GM23248 (cell line): Measurements from ENCODE around the gene ARHGEF7. TPM values are rescaled to one million over a fixed set of nuclear protein-coding genes. Genes with fewer than 3 reads are reported as not detected.

ENCODE experiments used
- DNase-seq: peaks from one replicate; pipeline ENCODE4 v3.0.0-alpha.2; 2015
- H2AFZ ChIP-seq: fragments of 200-600 bp; sonication (generic); 2 replicates; pipeline ENCODE4 v1.6.1; 2016; ENCODE audit warnings: antibody characterized with exemption
- H3F3A ChIP-seq: fragments of 200-600 bp; sonication (generic); 2 replicates; pipeline ENCODE4 v1.6.1; 2016; ENCODE audit warnings: mild to moderate bottlenecking, antibody characterized with exemption, mixed run types; ENCODE audit not compliant: insufficient read depth
- H3K27ac ChIP-seq: fragments of 200-600 bp; sonication (generic); 2 replicates; pipeline ENCODE4 v1.5.1; 2016; ENCODE audit warnings: mild to moderate bottlenecking
- H3K27me3 ChIP-seq: fragments of 200-600 bp; sonication (generic); replicated peaks from 2 replicates; pipeline ENCODE4 v1.6.1; 2016; ENCODE audit warnings: mild to moderate bottlenecking; ENCODE audit not compliant: insufficient read depth
- H3K36me3 ChIP-seq: fragments of 200-600 bp; sonication (generic); 2 replicates; pipeline ENCODE4 v1.6.1; 2016; ENCODE audit warnings: low read depth, mild to moderate bottlenecking
- H3K4me1 ChIP-seq: fragments of 200-600 bp; sonication (generic); 2 replicates; pipeline ENCODE4 v1.6.1; 2016; ENCODE audit warnings: mild to moderate bottlenecking; ENCODE audit not compliant: insufficient read depth
- H3K4me2 ChIP-seq: fragments of 200-600 bp; sonication (generic); one replicate; pipeline ENCODE4 v1.6.1; 2016; ENCODE audit warnings: mild to moderate bottlenecking; ENCODE audit not compliant: unreplicated experiment
- H3K4me3 ChIP-seq: fragments of 200-600 bp; sonication (generic); 2 replicates; pipeline ENCODE4 v1.5.1; 2016; ENCODE audit warnings: mild to moderate bottlenecking
- H3K79me2 ChIP-seq: fragments of 200-600 bp; sonication (generic); 2 replicates; pipeline ENCODE4 v1.6.1; 2016; ENCODE audit warnings: mild to moderate bottlenecking; ENCODE audit not compliant: insufficient read depth
- H3K9ac ChIP-seq: fragments of 200-600 bp; sonication (generic); 2 replicates; pipeline ENCODE4 v1.6.1; 2016; ENCODE audit warnings: mild to moderate bottlenecking
- H3K9me2 ChIP-seq: fragments of 200-600 bp; sonication (generic); 2 replicates; pipeline ENCODE4 v1.6.1; 2016; ENCODE audit warnings: mixed run types, mild to moderate bottlenecking, moderate library complexity; ENCODE audit not compliant: insufficient read depth
- H3K9me3 ChIP-seq: fragments of 200-600 bp; sonication (generic); one replicate; pipeline ENCODE4 v1.6.1; 2017; ENCODE audit warnings: low read depth
- H4K20me1 ChIP-seq: fragments of 200-600 bp; sonication (generic); 2 replicates; pipeline ENCODE4 v1.6.0; 2016; ENCODE audit not compliant: insufficient read depth
- EZH2 ChIP-seq: fragments of 200-600 bp; sonication (generic); IDR thresholded peaks from 2 replicates; pipeline ENCODE4 v1.6.1; 2018; ENCODE audit warnings: antibody characterized with exemption, mild to moderate bottlenecking; ENCODE audit not compliant: insufficient read depth, poor library complexity, severe bottlenecking
- EZH2phosphoT487 ChIP-seq: fragments of 200-600 bp; sonication (generic); IDR thresholded peaks from 2 replicates; pipeline ENCODE4 v1.6.1; 2018; ENCODE audit warnings: antibody characterized with exemption, moderate library complexity, mild to moderate bottlenecking, low read depth; ENCODE audit not compliant: insufficient read depth
- WGBS, 2 experiments: methylation state at CpG; one replicate each; pipeline ENCODE4 v1.1.6; 2015 to 2017; ENCODE audit warnings: low lambda C conversion rate in 2 of 2, low coverage in 1 of 2; ENCODE audit errors: missing lambda C conversion rate in 2 of 2; 5-methylcytosine and 5-hydroxymethylcytosine counted together
- in situ Hi-C: fragments of 300-500 bp; cut with MboI; formaldehyde crosslinking; loops from 2 replicates; pipeline ENCODE4 v1.15.0; 2020
- polyA plus RNA-seq: library from polyadenylated mRNA; unstranded; fragments of >200 nt; fragmentation: Nextera tagmentation; extraction: Ambion mirVana; gene quantifications from 2 replicates; pipeline ENCODE4 v1.2.1, GENCODE V29; 2016
- total RNA-seq: library from RNA; depleted of rRNA; stranded (reverse); fragments of >200 nt; shearing (Covaris generic); gene quantifications from 2 replicates; pipeline ENCODE4 v1.2.3, GENCODE V29; 2014

The ARHGEF7 gene
- total and polyA plus RNA-seq, 2 experiments from 2014 or later, result 19.0 to 23.0 TPM

DNA sequence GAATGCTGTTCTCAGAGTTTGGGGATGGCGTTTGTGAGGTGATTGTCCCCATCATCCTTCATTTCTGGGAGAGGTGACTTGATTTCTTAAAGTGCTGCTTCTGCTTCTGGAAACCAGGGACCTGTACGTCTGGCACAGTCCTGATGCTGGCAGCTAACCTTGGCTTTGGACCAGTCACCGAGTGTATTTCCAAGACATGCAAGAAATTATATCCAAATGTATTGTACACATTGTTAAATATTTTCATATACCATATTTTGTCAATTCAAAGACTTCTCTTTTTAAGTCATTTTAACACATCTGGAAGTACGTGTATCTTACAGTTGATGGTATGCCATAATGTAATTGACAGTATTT, 97.4 kb downstream of the ARHGEF7 start:
- Histone ChIP-seq H3K4me2 (no peak overlapping the region), H3K27ac (no peak overlapping the region), H3F3A (peaks cover 20% of the 10 kb centered on the region), H3K4me3 (no peak overlapping the region), H3K36me3 (no peaks in the 10 kb centered on the region), H3K9ac (no peak overlapping the region), H3K9me2 (no peaks in the 10 kb centered on the region), H3K9me3 (no peaks in the 10 kb centered on the region), H2AFZ (no peak overlapping the region), H3K27me3 (no peaks in the 10 kb centered on the region), H3K79me2 (peaks cover 99% of the 10 kb centered on the region), H4K20me1 (no peaks in the 10 kb centered on the region), H3K4me1 (peaks cover 32% of the 10 kb centered on the region)
- in situ Hi-C loops, result loop anchor here (25.0 kb wide), 1 partner anchor 275 kb away; no protein-coding TSS in a partner anchor
- 47 to 52% methylated on average over 4 of the region's 4 CpGs for WGBS, 2 experiments
- TF ChIP-seq EZH2phosphoT487 (no peak), EZH2 (no peak)
- no peak for DNase-seq

GRCh38 chr13:111213964-111214726, 99.0 kb downstream of the ARHGEF7 start:
- peaks cover 20% of the 10 kb centered on the region for H3F3A ChIP-seq
- H4K20me1 ChIP-seq, result no peaks in the 10 kb centered on the region
- H3K9me3 ChIP-seq, result no peaks in the 10 kb centered on the region
- peaks cover 46% of the 10 kb centered on the region for H3K4me1 ChIP-seq
- no peak overlapping the region for H3K4me3 ChIP-seq
- no peaks in the 10 kb centered on the region for H3K36me3 ChIP-seq
- no peaks in the 10 kb centered on the region for H3K9me2 ChIP-seq
- peaks cover 99% of the 10 kb centered on the region for H3K79me2 ChIP-seq
- DNase-seq, result no peak
- in situ Hi-C loops, result loop anchor here (25.0 kb wide), 1 partner anchor 277 kb away; no protein-coding TSS in a partner anchor
- no peak overlapping the region for H3K27ac ChIP-seq
- H3K4me2 ChIP-seq, result no peak overlapping the region
- TF ChIP-seq EZH2 (no peak), EZH2phosphoT487 (no peak)
- WGBS, 2 experiments, result 83 to 85% methylated on average over 22 of the region's 22 CpGs
- no peak overlapping the region for H2AFZ ChIP-seq
- no peak overlapping the region for H3K9ac ChIP-seq
- H3K27me3 ChIP-seq, result no peaks in the 10 kb centered on the region

DNA sequence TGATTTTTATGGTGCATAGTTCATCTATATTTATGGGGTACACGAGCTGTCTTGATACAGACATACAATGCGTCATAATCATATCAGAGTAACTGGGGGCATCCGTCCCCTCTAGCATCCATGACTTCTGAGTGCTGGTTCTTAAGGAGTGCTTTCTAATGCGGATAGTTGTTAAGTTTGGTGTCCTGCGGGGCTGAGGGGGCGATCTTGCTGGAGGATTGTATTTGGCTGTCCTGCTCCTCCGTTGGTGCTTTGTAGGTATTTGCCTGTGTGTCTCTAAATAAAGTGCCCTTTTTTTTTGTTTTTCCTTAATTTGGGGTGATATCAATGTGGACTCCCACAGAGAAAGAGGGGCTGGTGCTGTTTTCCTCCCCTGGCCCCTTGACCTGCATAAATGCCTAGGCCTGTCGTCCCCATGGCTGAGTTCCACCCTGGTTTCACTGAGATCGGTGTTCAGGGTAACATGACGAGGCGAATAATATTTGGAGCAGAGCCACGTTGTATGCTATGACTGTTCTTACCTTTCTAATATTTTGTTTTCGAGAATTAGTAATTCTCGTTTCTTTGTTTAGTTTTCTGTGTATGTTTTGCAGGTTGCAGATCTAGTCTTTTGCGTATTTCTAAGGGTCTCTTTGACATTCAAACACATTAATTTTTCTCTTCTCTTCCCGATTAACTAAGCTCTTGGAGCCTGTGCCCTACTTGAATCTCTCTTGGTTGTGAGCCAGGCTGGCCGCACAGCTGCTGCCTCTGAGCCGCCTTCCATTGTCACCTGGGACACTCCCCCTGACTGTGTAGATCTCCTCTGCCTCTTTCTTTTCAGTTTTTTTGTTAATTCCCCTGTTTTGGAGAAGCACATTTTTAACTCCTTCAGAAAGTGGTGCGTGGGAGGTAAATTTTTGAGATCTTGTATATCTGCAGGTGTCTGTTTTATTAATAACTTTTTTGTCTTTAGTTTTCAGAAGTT, 100.3 kb downstream of the ARHGEF7 start:
- Histone ChIP-seq H3K27ac (no peak overlapping the region), H2AFZ (no peak overlapping the region), H3K9me2 (no peaks in the 10 kb centered on the region), H3K9me3 (no peaks in the 10 kb centered on the region), H3K4me3 (no peak overlapping the region), H3K79me2 (peaks cover 94% of the 10 kb centered on the region), H3K9ac (no peak overlapping the region), H3K27me3 (no peaks in the 10 kb centered on the region), H4K20me1 (no peaks in the 10 kb centered on the region), H3F3A (peaks cover 22% of the 10 kb centered on the region), H3K36me3 (no peaks in the 10 kb centered on the region), H3K4me2 (no peak overlapping the region), H3K4me1 (peaks cover 47% of the 10 kb centered on the region)
- in situ Hi-C loops, result loop anchor here (25.0 kb wide), 1 partner anchor 278 kb away; no protein-coding TSS in a partner anchor
- TF ChIP-seq EZH2 (no peak), EZH2phosphoT487 (no peak)
- WGBS, 2 experiments, result 86 to 89% methylated on average over 19 of the region's 19 CpGs
- DNase-seq, result no peak

DNA sequence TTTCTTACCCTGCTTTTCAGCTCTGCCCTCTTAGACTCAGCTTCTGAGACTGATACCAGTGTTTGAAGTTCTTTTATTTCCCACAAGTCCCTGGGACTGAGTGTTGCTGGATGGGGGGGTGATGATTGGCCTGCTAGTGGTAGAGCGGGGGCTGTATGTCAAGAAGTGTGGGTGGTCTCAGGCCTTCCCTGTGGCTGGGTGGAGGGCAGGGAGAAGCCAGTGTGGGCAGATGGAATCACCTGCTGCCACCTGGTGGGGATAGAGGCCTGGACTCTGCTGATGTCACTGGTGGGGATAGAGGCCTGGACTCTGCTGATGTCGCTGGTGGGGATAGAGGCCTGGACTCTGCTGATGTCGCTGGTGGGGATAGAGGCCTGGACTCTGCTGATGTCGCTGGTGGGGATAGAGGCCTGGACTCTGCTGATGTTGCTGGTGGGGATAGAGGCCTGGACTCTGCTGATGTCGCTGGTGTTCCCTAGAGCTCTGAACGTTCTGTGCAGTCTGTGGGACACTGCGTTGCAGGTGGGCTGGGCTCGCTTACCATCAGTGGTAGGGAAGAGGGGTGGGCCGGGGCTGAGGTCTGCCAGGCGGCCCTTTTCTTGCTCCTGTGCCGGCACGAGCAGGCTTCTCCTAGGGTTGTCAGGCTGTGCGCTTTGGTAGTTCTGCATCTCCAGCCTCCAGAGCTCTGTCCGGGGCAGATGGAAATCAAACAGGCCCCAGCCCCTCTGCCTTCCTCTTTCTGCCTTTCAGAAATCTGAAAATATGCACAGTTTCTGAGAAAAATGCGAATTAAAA, 101.3 kb downstream of the ARHGEF7 start:
- Histone ChIP-seq H3K36me3 (no peaks in the 10 kb centered on the region), H3F3A (peaks cover 15% of the 10 kb centered on the region), H4K20me1 (no peaks in the 10 kb centered on the region), H3K27me3 (no peaks in the 10 kb centered on the region), H3K9ac (no peak overlapping the region), H3K79me2 (peaks cover 90% of the 10 kb centered on the region), H3K4me3 (no peak overlapping the region), H3K27ac (no peak overlapping the region), H3K9me2 (no peaks in the 10 kb centered on the region), H3K4me1 (peaks cover 38% of the 10 kb centered on the region), H2AFZ (no peak overlapping the region), H3K9me3 (no peaks in the 10 kb centered on the region), H3K4me2 (no peak overlapping the region)
- no peak for TF ChIP-seq EZH2phosphoT487
- in situ Hi-C loops, result loop anchor here (25.0 kb wide), 1 partner anchor 279 kb away; no protein-coding TSS in a partner anchor
- peak; percentile 33 for DNase-seq
- 88 to 90% methylated on average over 11 to 15 of the region's 15 CpGs for WGBS, 2 experiments
